KMS-11 (cell line): Measurements from ENCODE around the gene PUS7L.
"Not testable (repeated sequence)": the region's sequence is repeated elsewhere in the genome, so short reads cannot be mapped to it uniquely, and the experiment has no call there.

Experiments used
- H2AFZ ChIP-seq: fragments of 200-600 bp; sonication (generic); 2 replicates; pipeline ENCODE4 v1.6.1; 2016; ENCODE audit warnings: antibody characterized with exemption, mixed run types, low read depth
- H3K27ac ChIP-seq: fragments of 200-600 bp; sonication (generic); 2 replicates; pipeline ENCODE4 v1.6.1; 2016; ENCODE audit warnings: mild to moderate bottlenecking, mixed run types
- H3K27me3 ChIP-seq: fragments of 200-600 bp; sonication (generic); 2 replicates; pipeline ENCODE4 v1.6.1; 2017; ENCODE audit warnings: mild to moderate bottlenecking, low read depth, mixed run types, moderate library complexity; ENCODE audit not compliant: insufficient read depth
- H3K36me3 ChIP-seq: fragments of 200-600 bp; sonication (generic); 2 replicates; pipeline ENCODE4 v1.6.1; 2017; ENCODE audit warnings: mild to moderate bottlenecking, mixed run types; ENCODE audit not compliant: insufficient read depth
- H3K4me1 ChIP-seq: fragments of 200-600 bp; sonication (generic); 2 replicates; pipeline ENCODE4 v1.6.1; 2016; ENCODE audit warnings: mild to moderate bottlenecking, low read depth, mixed run types; ENCODE audit not compliant: poor library complexity, severe bottlenecking
- H3K4me2 ChIP-seq: fragments of 200-600 bp; sonication (generic); 2 replicates; pipeline ENCODE4 v1.7.0; 2016; ENCODE audit warnings: mild to moderate bottlenecking, mixed run types
- H3K4me3 ChIP-seq: fragments of 200-600 bp; sonication (generic); IDR thresholded peaks from 2 replicates; pipeline ENCODE4 v1.6.1; 2017; ENCODE audit warnings: low read depth, low read length, mixed read lengths; ENCODE audit not compliant: insufficient read depth
- H3K79me2 ChIP-seq: fragments of 200-600 bp; sonication (generic); 2 replicates; pipeline ENCODE4 v1.6.1; 2016; ENCODE audit warnings: low read depth, mixed run types; ENCODE audit not compliant: insufficient read depth
- H3K9ac ChIP-seq: fragments of 200-600 bp; sonication (generic); 2 replicates; pipeline ENCODE4 v1.6.1; 2016; ENCODE audit warnings: mild to moderate bottlenecking, mixed run types
- H4K20me1 ChIP-seq: fragments of 200-600 bp; sonication (generic); 2 replicates; pipeline ENCODE4 v1.6.1; 2016; ENCODE audit warnings: mild to moderate bottlenecking, mixed run types; ENCODE audit not compliant: insufficient read depth
- TF ChIP-seq, protein P1 (sequence below): fragments of 200-600 bp; sonication (generic); conservative IDR thresholded peaks from 2 replicates; pipeline ENCODE4 v1.6.1; 2017; ENCODE audit warnings: low read depth, mild to moderate bottlenecking, antibody characterized with exemption, low read length, moderate library complexity, mixed read lengths

The PUS7L gene

DNA sequence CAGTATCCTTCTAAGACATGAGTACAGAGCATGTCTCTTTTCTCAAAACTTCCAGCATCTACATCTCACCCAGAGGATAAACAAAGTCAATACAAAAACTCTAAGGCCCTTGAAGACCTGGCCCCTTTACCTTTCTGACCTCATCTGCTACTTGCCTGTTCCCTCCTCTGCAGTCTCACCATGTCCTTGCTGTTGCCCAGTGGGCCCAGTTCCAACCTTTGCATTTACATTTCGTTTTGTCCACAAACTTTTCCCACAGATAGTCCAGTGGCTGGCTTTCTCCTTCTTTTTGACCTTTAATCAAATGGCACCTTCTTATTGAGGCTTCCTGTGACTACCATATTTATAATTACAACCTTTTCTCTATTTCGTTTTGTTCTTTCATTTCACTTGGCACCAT lies 1.8 kb upstream of the PUS7L start:
- H3K27ac ChIP-seq: peak overlapping the region; percentile 88; the same call in 1 of the 2 replicates
- TF ChIP-seq, protein P1, sequence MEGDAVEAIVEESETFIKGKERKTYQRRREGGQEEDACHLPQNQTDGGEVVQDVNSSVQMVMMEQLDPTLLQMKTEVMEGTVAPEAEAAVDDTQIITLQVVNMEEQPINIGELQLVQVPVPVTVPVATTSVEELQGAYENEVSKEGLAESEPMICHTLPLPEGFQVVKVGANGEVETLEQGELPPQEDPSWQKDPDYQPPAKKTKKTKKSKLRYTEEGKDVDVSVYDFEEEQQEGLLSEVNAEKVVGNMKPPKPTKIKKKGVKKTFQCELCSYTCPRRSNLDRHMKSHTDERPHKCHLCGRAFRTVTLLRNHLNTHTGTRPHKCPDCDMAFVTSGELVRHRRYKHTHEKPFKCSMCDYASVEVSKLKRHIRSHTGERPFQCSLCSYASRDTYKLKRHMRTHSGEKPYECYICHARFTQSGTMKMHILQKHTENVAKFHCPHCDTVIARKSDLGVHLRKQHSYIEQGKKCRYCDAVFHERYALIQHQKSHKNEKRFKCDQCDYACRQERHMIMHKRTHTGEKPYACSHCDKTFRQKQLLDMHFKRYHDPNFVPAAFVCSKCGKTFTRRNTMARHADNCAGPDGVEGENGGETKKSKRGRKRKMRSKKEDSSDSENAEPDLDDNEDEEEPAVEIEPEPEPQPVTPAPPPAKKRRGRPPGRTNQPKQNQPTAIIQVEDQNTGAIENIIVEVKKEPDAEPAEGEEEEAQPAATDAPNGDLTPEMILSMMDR: no peak
- H3K36me3 ChIP-seq: no peaks in the 10 kb centered on the region
- H4K20me1 ChIP-seq: no peaks in the 10 kb centered on the region
- H3K27me3 ChIP-seq: no peaks in the 10 kb centered on the region
- H3K4me3 ChIP-seq: no peak overlapping the region
- peak overlapping the region; percentile 67; the same call in 1 of the 2 replicates for H3K9ac ChIP-seq
- H3K4me1 ChIP-seq: peaks cover 43% of the 10 kb centered on the region
- peak overlapping the region; percentile 90 for H3K4me2 ChIP-seq
- peak overlapping the region; percentile 90; the same call in 1 of the 2 replicates for H2AFZ ChIP-seq
- peaks cover 29% of the 10 kb centered on the region for H3K79me2 ChIP-seq

GRCh38 chr12:43758247-43758727 lies 303 bp downstream of the PUS7L start:
- Histone ChIP-seq H3K9ac (peak overlapping the region; percentile 45; the same call in 1 of the 2 replicates), H3K79me2 (peaks cover 29% of the 10 kb centered on the region), H3K27me3 (peaks cover 5% of the 10 kb centered on the region; the same call in 1 of the 2 replicates), H3K27ac (no peak overlapping the region; the same call in 1 of the 2 replicates), H3K4me2 (peak overlapping the region; percentile 81), H4K20me1 (no peaks in the 10 kb centered on the region), H3K4me3 (no peak overlapping the region), H3K36me3 (0 out of 2 replicates have a peak, but pooled peaks cover 6% of the 10 kb centered on the region), H3K4me1 (peaks cover 58% of the 10 kb centered on the region), H2AFZ (peak overlapping the region; percentile 90; the same call in 1 of the 2 replicates)
- TF ChIP-seq, protein P1: no peak

GRCh38 chr12:43754015-43754414 lies 4.6 kb downstream of the PUS7L start:
- H2AFZ ChIP-seq: no peak overlapping the region
- H3K36me3 ChIP-seq: 0 out of 2 replicates have a peak, but pooled peaks cover 6% of the 10 kb centered on the region
- H3K27me3 ChIP-seq: peaks cover 5% of the 10 kb centered on the region; the same call in 1 of the 2 replicates
- H3K79me2 ChIP-seq: peaks cover 20% of the 10 kb centered on the region; the same call in 1 of the 2 replicates
- H3K9ac ChIP-seq: no peak overlapping the region
- H3K4me1 ChIP-seq: peaks cover 36% of the 10 kb centered on the region
- H3K4me3 ChIP-seq: no peak overlapping the region
- peak overlapping the region; percentile 15; the same call in 1 of the 2 replicates for H3K4me2 ChIP-seq
- H4K20me1 ChIP-seq: no peaks in the 10 kb centered on the region
- no peak overlapping the region for H3K27ac ChIP-seq
- TF ChIP-seq, protein P1: no peak

- peaks cover 22% of the 10 kb centered on the region for H3K4me1 ChIP-seq
These were observed 7.2 kb downstream of the PUS7L start for GRCh38 chr12:43751360-43751759.

GRCh38 chr12:43750814-43751213 lies 7.8 kb downstream of the PUS7L start:
- Histone ChIP-seq H3K79me2 (no peaks in the 10 kb centered on the region), H3K4me3 (no peak overlapping the region)
- TF ChIP-seq, protein P1: no peak

More at GRCh38 chr12:43751360-43751759, 7.2 kb downstream of the PUS7L start:
- not testable (repeated sequence) for H3K4me2 ChIP-seq, H3K27ac ChIP-seq, H3K9ac ChIP-seq, H3K79me2 ChIP-seq, H3K36me3 ChIP-seq, H2AFZ ChIP-seq, H3K4me3 ChIP-seq, H3K27me3 ChIP-seq, H4K20me1 ChIP-seq

More at GRCh38 chr12:43750814-43751213, 7.8 kb downstream of the PUS7L start:
- H3K9ac ChIP-seq: no peak overlapping the region
- H4K20me1 ChIP-seq: no peaks in the 10 kb centered on the region
- no peak overlapping the region for H2AFZ ChIP-seq
- no peak overlapping the region for H3K27ac ChIP-seq
- H3K36me3 ChIP-seq: 0 out of 2 replicates have a peak, but pooled peaks cover 6% of the 10 kb centered on the region
- H3K4me1 ChIP-seq: peaks cover 22% of the 10 kb centered on the region
- H3K27me3 ChIP-seq: peaks cover 5% of the 10 kb centered on the region; the same call in 1 of the 2 replicates
- no peak overlapping the region for H3K4me2 ChIP-seq
